ENCODE measurements around the gene TBC1D10B.

DNA sequence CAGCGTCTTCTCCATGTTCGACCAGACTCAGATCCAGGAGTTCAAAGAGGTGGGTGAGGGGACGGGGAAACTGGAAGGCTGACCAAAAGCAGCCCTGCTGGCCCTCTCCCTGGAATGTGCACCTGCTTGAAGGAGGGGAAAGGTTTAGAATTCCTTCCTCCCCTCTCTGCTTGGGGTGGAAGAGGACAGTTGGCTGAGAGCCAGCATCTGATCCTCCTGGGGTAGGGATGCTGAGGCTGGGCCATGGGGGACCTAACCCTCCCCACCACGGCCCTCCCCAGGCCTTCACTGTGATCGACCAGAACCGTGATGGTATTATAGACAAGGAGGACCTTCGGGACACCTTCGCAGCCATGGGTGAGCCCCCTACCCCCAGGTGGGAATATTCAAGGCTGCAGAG lies 5.6 kb upstream of the TBC1D10B start:
- TF ChIP-seq POLR2A (IDR thresholded peaks at IDR 0.05; ENCODE audit: low read depth, low read length) (no peak), POLR2AphosphoS5 (IDR thresholded peaks at IDR 0.05; ENCODE audit: low read depth, low read length) (no peak)

Data from GM12892 (cell line).